HG03565 (cell line): Measurements from ENCODE around the gene TRIM61.

Source experiments
- ATAC-seq: cut with Tn5 transposase; IDR thresholded peaks from one replicate; pipeline ENCODE4 v1.9.1; 2021; ENCODE audit warnings: mild to moderate bottlenecking, moderate library complexity; ENCODE audit not compliant: unreplicated experiment

The TRIM61 gene

DNA sequence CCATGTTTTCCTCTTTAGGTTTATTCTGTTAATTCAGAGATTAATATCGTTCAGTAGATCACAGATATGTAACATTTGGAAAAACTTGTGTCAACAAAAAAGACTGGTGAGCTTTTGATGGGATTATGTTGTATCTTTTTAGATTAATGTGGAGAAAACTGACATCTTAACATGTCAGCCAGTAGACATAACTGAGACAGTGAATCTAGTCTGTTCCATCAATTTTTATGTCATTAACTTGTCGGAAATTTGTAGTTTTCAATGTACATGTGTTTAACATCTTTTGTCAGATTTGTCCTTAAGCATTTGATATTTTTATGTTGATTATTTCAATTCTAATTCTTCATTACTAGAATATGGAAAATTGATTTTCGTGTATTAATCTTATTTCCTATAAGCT, 58.5 kb downstream of the TRIM61 start:
- no peak for ATAC-seq
